ENCODE measurements around the gene CSGALNACT2. TPM values are rescaled to one million over a fixed set of nuclear protein-coding genes. Genes with fewer than 3 reads are reported as not detected.

The CSGALNACT2 gene
- total and polyA plus RNA-seq, 10 of the 15 experiments (the other 5 are each of a cell fraction or from before 2014, with no cell fraction given) = 2.5 to 12.6 (median 8.7) TPM

GRCh38 chr10:43111921-43112607 is 26.2 kb upstream of the CSGALNACT2 start:
- Histone ChIP-seq H4K20me1 (ENCODE audit: control insufficient read depth, insufficient read depth) (no peaks in the 10 kb centered on the region), H3K27me3 (replicated peaks in 1 of 2; ENCODE audit: control insufficient read depth in 2 of 2, insufficient read depth in 2 of 2, low read length in 1 of 2) (no peaks in the 10 kb centered on the region), H3K4me1 (ENCODE audit: control insufficient read depth, insufficient read depth, low read length) (peaks cover 8% of the 10 kb centered on the region), H3K27ac (ENCODE audit: control insufficient read depth, insufficient read depth) (no peak overlapping the region), H2AFZ (ENCODE audit: control insufficient read depth, low read depth, low read length) (no peak overlapping the region), H3K4me2 (ENCODE audit: control insufficient read depth, insufficient read depth) (no peak overlapping the region), H3K9me3 (replicated peaks; ENCODE audit: control insufficient read depth, insufficient read depth, low read length) (no peaks in the 10 kb centered on the region), H3K79me2 (ENCODE audit: control insufficient read depth, insufficient read depth, low read length) (no peaks in the 10 kb centered on the region), H3K9ac (ENCODE audit: control insufficient read depth, insufficient read depth, low read length) (no peak overlapping the region), H3K4me3 (no peak overlapping the region), H3K36me3 (ENCODE audit: control insufficient read depth in 2 of 2, insufficient read depth in 2 of 2, low read length in 1 of 2) (no peaks in the 10 kb centered on the region)
- SMC1A ChIA-PET (ENCODE audit: uncharacterized antibody, unreplicated experiment) = no interaction called here
- DNase-seq (ENCODE audit: low read depth, low spot score) (no peak), ATAC-seq (no peak), FAIRE-seq (no peak)
- TF ChIP-seq EP300 (IDR thresholded peaks at IDR 0.05; ENCODE audit: borderline replicate concordance in 1 of 2, control insufficient read depth in 1 of 2, low read depth in 2 of 2, low read length in 2 of 2) (no peak), SMC3 (IDR thresholded peaks at IDR 0.05; ENCODE audit: borderline replicate concordance, low read length) (no peak), NR2F1 (conservative IDR thresholded peaks at IDR 0.05) (no peak), REST (IDR thresholded peaks at IDR 0.05; ENCODE audit: low read depth, low read length) (no peak), KAT2A (conservative IDR thresholded peaks at IDR 0.05; ENCODE audit: control insufficient read depth, low read depth, low read length) (no peak), NFIC (IDR thresholded peaks at IDR 0.05; ENCODE audit: low read depth, low read length) (no peak), BHLHE40 (IDR thresholded peaks at IDR 0.05; ENCODE audit: borderline replicate concordance in 1 of 2, low read depth in 2 of 2, low read length in 1 of 2) (no peak), GABPA (IDR thresholded peaks at IDR 0.05; ENCODE audit: low read depth) (no peak), CBFB (IDR thresholded peaks at IDR 0.05; ENCODE audit: low read depth) (no peak)
- RAD21 ChIA-PET (ENCODE audit: unreplicated experiment) = no interaction called here
- in situ Hi-C loops (cut with MboI) = loop anchor here (25.0 kb wide), 2 partner anchors 100 to 925 kb away; no protein-coding TSS in a partner anchor
- POLR2A ChIA-PET = no interaction called here
- 43% methylated on average over 17 of the region's 17 CpGs for WGBS (ENCODE audit: insufficient coverage, insufficient replicate concordance, low lambda C conversion rate, missing lambda C conversion rate)
- CTCF ChIA-PET = no interaction called here
- BruUV-seq (replicated peaks) = no TSS peak
- intact Hi-C loops (cut with micrococcal nuclease; ENCODE audit: unreplicated experiment) = no loop called here
